Keratinocyte (primary cell): Measurements from ENCODE around the gene CYP46A1. TPM values are rescaled to one million over a fixed set of nuclear protein-coding genes. Genes with fewer than 3 reads are reported as not detected.

Experiments
- DNase-seq: peaks from one replicate; pipeline ENCODE4 v3.0.0-alpha.2; 2011; ENCODE audit warnings: low read depth, missing footprints, low spot score
- FAIRE-seq: peaks from 2 replicates; lab custom pipeline; 2011; peaks lifted over from hg19 to GRCh38; lab: Jason Lieb, UNC
- H2AFZ ChIP-seq: 2 replicates; pipeline ENCODE4 v1.6.0; 2012; ENCODE audit warnings: low read length, control low read depth, inconsistent platforms; ENCODE audit not compliant: control insufficient read depth
- H3K27ac ChIP-seq: 2 replicates; pipeline ENCODE4 v1.5.1; 2011; ENCODE audit warnings: low read length; ENCODE audit not compliant: control insufficient read depth, insufficient read depth
- H3K27me3 ChIP-seq: 3 replicates; pipeline ENCODE4 v1.6.0; 2011; ENCODE audit warnings: low read length; ENCODE audit not compliant: control insufficient read depth, insufficient read depth; ENCODE audit errors: extremely low read depth
- H3K36me3 ChIP-seq, 2 experiments: 2 replicates in 1 of 2; 3 replicates in 1 of 2; pipeline ENCODE4 v1.5.1; 2011; ENCODE audit warnings: low read length in 2 of 2, mild to moderate bottlenecking in 1 of 2; ENCODE audit not compliant: control insufficient read depth in 2 of 2, insufficient read depth in 2 of 2; ENCODE audit errors: extremely low read depth in 1 of 2
- H3K4me1 ChIP-seq: 3 replicates; pipeline ENCODE4 v1.5.1; 2011; ENCODE audit warnings: low read length; ENCODE audit not compliant: control insufficient read depth, insufficient read depth; ENCODE audit errors: extremely low read depth
- H3K4me2 ChIP-seq: 3 replicates; pipeline ENCODE4 v1.6.0; 2011; ENCODE audit warnings: low read depth, low read length; ENCODE audit not compliant: control insufficient read depth, insufficient read depth; ENCODE audit errors: extremely low read depth
- H3K4me3 ChIP-seq, 3 experiments: fragments of 200-600 bp in 1 of 3; sonication (generic) in 1 of 3; 2 replicates in 2 of 3; 3 replicates in 1 of 3; pipeline ENCODE4 v1.5.1; 2011 to 2016; ENCODE audit warnings: low read length in 3 of 3, mild to moderate bottlenecking in 3 of 3, control low read depth in 2 of 3, inconsistent platforms in 1 of 3, low read depth in 1 of 3, mixed read lengths in 1 of 3, mixed run types in 1 of 3, moderate library complexity in 1 of 3; ENCODE audit not compliant: control insufficient read depth in 2 of 3, insufficient read depth in 2 of 3; ENCODE audit errors: extremely low read depth in 1 of 3
- H3K79me2 ChIP-seq: 2 replicates; pipeline ENCODE4 v1.6.0; 2012; ENCODE audit warnings: low read length; ENCODE audit not compliant: control insufficient read depth, insufficient read depth
- H3K9ac ChIP-seq: 3 replicates; pipeline ENCODE4 v1.6.0; 2011; ENCODE audit warnings: low read length; ENCODE audit not compliant: control insufficient read depth, insufficient read depth; ENCODE audit errors: extremely low read depth
- H3K9me1 ChIP-seq: 3 replicates; pipeline ENCODE4 v1.6.0; 2011; ENCODE audit warnings: low read length; ENCODE audit not compliant: control insufficient read depth, insufficient read depth; ENCODE audit errors: extremely low read depth
- H3K9me3 ChIP-seq: 2 replicates; pipeline ENCODE4 v1.5.1; 2012; ENCODE audit warnings: low read depth, low read length; ENCODE audit not compliant: control insufficient read depth
- H4K20me1 ChIP-seq: 3 replicates; pipeline ENCODE4 v1.6.0; 2011; ENCODE audit warnings: low read length; ENCODE audit not compliant: control insufficient read depth, insufficient read depth; ENCODE audit errors: extremely low read depth
- EZH2 ChIP-seq: IDR thresholded peaks from one replicate; pipeline ENCODE4 v1.6.1; 2012; ENCODE audit warnings: inconsistent platforms, mild to moderate bottlenecking, low read length, moderate library complexity
- dilution Hi-C: fragments of 300-500 bp; cut with MboI; formaldehyde crosslinking; loops from one replicate; pipeline ENCODE4 v1.7.0; 2020; ENCODE audit warnings: low sequenced_read_pairs; ENCODE audit not compliant: extremely low pct_ligation_motif_present
- polyA plus RNA-seq, 5 experiments: library from polyadenylated mRNA; depleted of rRNA in 3 of 5; stranded (reverse) in 3 of 5; stranded (forward) in 1 of 5; unstranded in 1 of 5; fragments of >200 nt; gene quantifications; 1 replicate in 1 of 5; 2 replicates in 3 of 5; 3 replicates in 1 of 5; pipeline versions ENCODE4 v1.2.1 to v1.2.3, GENCODE V29; 2011 to 2012; ENCODE audit warnings: missing spikeins in 2 of 5, low read depth in 1 of 5, low replicate concordance in 1 of 5
- TF ChIP-seq, protein P1 (sequence below), 3 experiments: IDR thresholded peaks in 1 of 3; conservative IDR thresholded peaks in 1 of 3; optimal IDR thresholded peaks in 1 of 3; 2 replicates in 2 of 3; 3 replicates in 1 of 3; pipeline versions ENCODE3 to v1.5.1; 2011; ENCODE audit warnings: low read length in 3 of 3, mild to moderate bottlenecking in 3 of 3, moderate library complexity in 2 of 3, control low read depth in 1 of 3, inconsistent platforms in 1 of 3; ENCODE audit not compliant: insufficient read depth in 2 of 3; ENCODE audit errors: extremely low read depth in 1 of 3

Gene CYP46A1
- polyA plus RNA-seq, 1 donor (not counting 4 experiments of a cell fraction or from before 2014, with no cell fraction given) = 0.01 TPM

DNA sequence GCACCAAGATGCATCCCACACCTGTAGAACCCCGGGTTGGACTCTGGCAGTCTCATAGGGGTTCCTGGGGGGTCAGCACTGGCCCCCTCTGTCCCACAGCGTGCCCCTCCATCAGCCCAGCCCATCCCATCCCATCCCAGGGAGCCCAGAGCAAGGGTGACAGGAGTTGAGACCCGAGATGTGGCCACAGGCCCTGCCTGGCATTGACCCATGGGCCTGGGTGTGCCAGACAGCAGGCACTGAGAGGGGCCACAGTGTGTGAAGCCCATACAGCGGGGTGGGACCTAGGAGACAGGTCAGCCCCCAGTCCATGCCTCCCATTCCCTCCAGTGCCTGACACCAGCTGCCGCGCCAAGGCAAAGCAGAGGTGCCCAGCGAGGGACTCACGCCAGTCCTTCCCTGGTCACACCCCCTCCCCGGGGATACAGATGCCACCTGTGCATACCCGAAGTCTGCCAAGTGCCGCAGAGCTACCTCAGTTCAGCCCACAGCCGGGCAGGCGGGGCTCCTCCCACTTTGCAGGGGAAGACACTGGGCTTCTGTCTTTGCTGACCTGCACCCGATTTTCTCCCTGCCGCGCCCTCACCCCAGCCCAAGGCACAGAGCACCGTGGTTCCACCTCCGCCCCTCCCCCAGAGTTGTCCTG is 50.4 kb downstream of the CYP46A1 start:
- DNase-seq (no peak), FAIRE-seq (no peak)
- no peak overlapping the region for H3K27ac ChIP-seq
- TF ChIP-seq, protein P1, sequence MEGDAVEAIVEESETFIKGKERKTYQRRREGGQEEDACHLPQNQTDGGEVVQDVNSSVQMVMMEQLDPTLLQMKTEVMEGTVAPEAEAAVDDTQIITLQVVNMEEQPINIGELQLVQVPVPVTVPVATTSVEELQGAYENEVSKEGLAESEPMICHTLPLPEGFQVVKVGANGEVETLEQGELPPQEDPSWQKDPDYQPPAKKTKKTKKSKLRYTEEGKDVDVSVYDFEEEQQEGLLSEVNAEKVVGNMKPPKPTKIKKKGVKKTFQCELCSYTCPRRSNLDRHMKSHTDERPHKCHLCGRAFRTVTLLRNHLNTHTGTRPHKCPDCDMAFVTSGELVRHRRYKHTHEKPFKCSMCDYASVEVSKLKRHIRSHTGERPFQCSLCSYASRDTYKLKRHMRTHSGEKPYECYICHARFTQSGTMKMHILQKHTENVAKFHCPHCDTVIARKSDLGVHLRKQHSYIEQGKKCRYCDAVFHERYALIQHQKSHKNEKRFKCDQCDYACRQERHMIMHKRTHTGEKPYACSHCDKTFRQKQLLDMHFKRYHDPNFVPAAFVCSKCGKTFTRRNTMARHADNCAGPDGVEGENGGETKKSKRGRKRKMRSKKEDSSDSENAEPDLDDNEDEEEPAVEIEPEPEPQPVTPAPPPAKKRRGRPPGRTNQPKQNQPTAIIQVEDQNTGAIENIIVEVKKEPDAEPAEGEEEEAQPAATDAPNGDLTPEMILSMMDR (optimal IDR thresholded peaks at IDR 0.05 in 1 of 3, IDR thresholded peaks at IDR 0.05 in 1 of 3, conservative IDR thresholded peaks at IDR 0.05 in 1 of 3; ENCODE audit: extremely low read depth in 1 of 3, insufficient read depth in 2 of 3, low read length in 3 of 3) = no peak
- TF ChIP-seq EZH2 = no peak
- peaks cover 72% of the 10 kb centered on the region for H3K27me3 ChIP-seq
- H3K4me2 ChIP-seq = no peak overlapping the region
- H3K9me1 ChIP-seq = no peaks in the 10 kb centered on the region
- dilution Hi-C loops = no loop called here
- no peak overlapping the region for H3K4me3 ChIP-seq
- no peaks in the 10 kb centered on the region for H3K9me3 ChIP-seq
- no peak overlapping the region for H3K9ac ChIP-seq
- no peaks in the 10 kb centered on the region for H3K36me3 ChIP-seq
- no peaks in the 10 kb centered on the region for H3K79me2 ChIP-seq
- H3K4me1 ChIP-seq = peaks cover 5% of the 10 kb centered on the region
- no peak overlapping the region for H2AFZ ChIP-seq
- no peaks in the 10 kb centered on the region for H4K20me1 ChIP-seq

DNA sequence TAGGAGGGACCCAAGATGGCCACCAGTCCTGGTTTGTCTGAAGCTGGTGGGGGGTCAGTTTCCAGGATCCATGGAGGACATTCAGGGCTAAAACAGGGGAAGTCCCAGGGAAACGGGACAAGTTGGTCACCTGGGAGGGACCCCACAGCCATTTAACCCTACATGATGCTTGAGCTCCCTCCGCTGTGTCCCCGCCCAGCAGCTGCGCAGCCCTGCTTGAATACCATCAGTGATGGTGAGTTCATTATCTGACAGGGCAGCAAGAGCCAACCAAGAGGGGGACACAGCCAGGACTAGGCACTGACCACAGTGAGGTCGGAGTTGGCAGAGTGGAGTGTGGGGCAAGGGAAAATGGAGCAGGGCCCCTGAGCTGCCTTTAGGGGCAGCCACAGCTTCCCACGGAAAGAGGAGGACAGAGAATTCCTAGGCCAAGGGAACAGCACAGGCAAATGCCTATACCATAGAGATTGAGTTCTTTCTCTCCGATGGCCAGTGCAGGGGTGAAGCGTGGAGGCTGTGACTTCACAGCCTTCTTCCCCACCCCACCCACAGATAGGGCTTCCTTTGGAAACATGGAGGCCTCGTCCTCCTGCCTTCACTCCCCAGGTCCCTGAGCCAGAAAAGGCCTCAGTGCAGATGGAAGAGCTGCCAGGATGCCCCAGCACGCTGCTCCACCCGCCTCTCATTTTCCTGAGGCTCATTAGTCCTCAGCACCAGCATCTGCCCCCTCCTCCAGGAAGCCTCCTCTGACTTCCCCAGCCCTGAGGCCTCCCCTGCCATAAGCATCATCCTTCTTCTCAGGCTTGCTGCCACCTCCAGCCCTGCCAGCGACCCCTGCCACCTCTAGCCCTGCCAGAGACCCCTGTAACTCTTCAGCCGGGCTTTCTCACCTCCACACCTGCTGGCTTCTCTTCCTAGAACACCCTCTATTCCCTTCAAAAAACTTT is 51.4 kb downstream of the CYP46A1 start:
- Histone ChIP-seq H3K27me3 (peaks cover 67% of the 10 kb centered on the region), H4K20me1 (no peaks in the 10 kb centered on the region), H3K9me1 (no peaks in the 10 kb centered on the region), H3K36me3 (no peaks in the 10 kb centered on the region), H3K27ac (no peak overlapping the region), H3K4me3 (no peak overlapping the region), H3K79me2 (no peaks in the 10 kb centered on the region), H3K4me2 (no peak overlapping the region), H3K9me3 (no peaks in the 10 kb centered on the region), H2AFZ (no peak overlapping the region), H3K9ac (no peak overlapping the region), H3K4me1 (peaks cover 5% of the 10 kb centered on the region)
- TF ChIP-seq, protein P1 (optimal IDR thresholded peaks at IDR 0.05 in 1 of 3, IDR thresholded peaks at IDR 0.05 in 1 of 3, conservative IDR thresholded peaks at IDR 0.05 in 1 of 3; ENCODE audit: extremely low read depth in 1 of 3, insufficient read depth in 2 of 3, low read length in 3 of 3) = no peak
- no peak for TF ChIP-seq EZH2
- dilution Hi-C loops = no loop called here
- FAIRE-seq (no peak), DNase-seq (no peak)
